HEK293 (cell line): Measurements from ENCODE around the gene SMAD9.

Experiments used
- CTCF ChIA-PET: fragments of 350-600 bp; formaldehyde crosslinking; extraction: SDS; loops from one replicate; lab custom pipeline; 2021; ENCODE audit warnings: antibody characterized with exemption; lab: Yijun Ruan, JAX
- POLR2A ChIA-PET: fragments of 300-600 bp; formaldehyde crosslinking; extraction: SDS; loops from one replicate; lab custom pipeline; 2020; ENCODE audit warnings: antibody characterized with exemption, inconsistent platforms; lab: Yijun Ruan, JAX
- H3K27ac ChIP-seq: fragments of 200-500 bp; sonication (Bioruptor generic); 2 replicates; pipeline ENCODE4 v1.5.1; 2014; ENCODE audit warnings: low read depth, low read length, control low read depth, inconsistent platforms; ENCODE audit errors: extremely low read depth
- H3K36me3 ChIP-seq, 2 experiments: fragments of 200-500 bp in 1 of 2; sonication (Bioruptor generic) in 1 of 2; 1 replicate in 1 of 2; 2 replicates in 1 of 2; pipeline ENCODE4 v1.5.1; 2014 to 2017; ENCODE audit warnings: inconsistent platforms in 2 of 2, low read length in 2 of 2; ENCODE audit not compliant: control insufficient read depth in 2 of 2, insufficient read depth in 1 of 2
- H3K4me1 ChIP-seq: fragments of 200-500 bp; sonication (Bioruptor generic); 2 replicates; pipeline ENCODE4 v1.5.1; 2014; ENCODE audit warnings: mild to moderate bottlenecking, low read length, inconsistent platforms; ENCODE audit not compliant: control insufficient read depth, insufficient read depth
- H3K4me3 ChIP-seq: 2 replicates; pipeline ENCODE4 v1.5.1; 2011; ENCODE audit warnings: low read depth, mild to moderate bottlenecking, control low read depth, low read length, moderate library complexity
- H3K9me3 ChIP-seq: fragments of 200-500 bp; sonication (Bioruptor generic); 2 replicates; pipeline ENCODE4 v1.5.1; 2014; ENCODE audit warnings: low read depth, low read length, inconsistent platforms; ENCODE audit not compliant: control insufficient read depth, insufficient read depth
- ATF2 ChIP-seq: fragments of 450-650 bp; formaldehyde crosslinking; IDR thresholded peaks from 2 replicates; pipeline ENCODE4 v1.5.1; 2016; ENCODE audit warnings: missing biosample characterization, missing genetic modification characterization, low read depth
- FEZF1 ChIP-seq: fragments of 450-650 bp; formaldehyde crosslinking; IDR thresholded peaks from 2 replicates; pipeline ENCODE4 v1.5.1; 2016; ENCODE audit warnings: missing biosample characterization, missing genetic modification characterization
- HOXC10 ChIP-seq: sonication (generic); formaldehyde crosslinking; IDR thresholded peaks from 2 replicates; pipeline ENCODE4 v1.8.1; 2023; ENCODE audit warnings: mild to moderate bottlenecking, missing genetic modification reagents
- OSR2 ChIP-seq: fragments of 450-650 bp; formaldehyde crosslinking; IDR thresholded peaks from 2 replicates; pipeline ENCODE4 v1.5.1; 2016; ENCODE audit warnings: missing biosample characterization, missing genetic modification characterization
- SP7 ChIP-seq: fragments of 450-650 bp; formaldehyde crosslinking; IDR thresholded peaks from 2 replicates; pipeline ENCODE4 v1.5.1; 2016; ENCODE audit warnings: missing biosample characterization, missing genetic modification characterization
- TSHZ1 ChIP-seq: fragments of 450-650 bp; formaldehyde crosslinking; IDR thresholded peaks from 2 replicates; pipeline ENCODE4 v1.5.1; 2016; ENCODE audit warnings: missing biosample characterization, missing genetic modification characterization, borderline replicate concordance
- ZBTB1 ChIP-seq: fragments of 450-650 bp; formaldehyde crosslinking; IDR thresholded peaks from 2 replicates; pipeline ENCODE4 v1.5.1; 2016; ENCODE audit warnings: missing biosample characterization, missing genetic modification characterization
- ZIC2 ChIP-seq: fragments of 450-650 bp; formaldehyde crosslinking; IDR thresholded peaks from 2 replicates; pipeline ENCODE4 v1.5.1; 2016; ENCODE audit warnings: missing biosample characterization, missing genetic modification characterization
- ZNF10 ChIP-seq: fragments of 450-650 bp; formaldehyde crosslinking; IDR thresholded peaks from 2 replicates; pipeline ENCODE4 v1.5.1; 2017; ENCODE audit warnings: missing biosample characterization, missing genetic modification characterization
- ZNF23 ChIP-seq: fragments of 450-650 bp; formaldehyde crosslinking; IDR thresholded peaks from 2 replicates; pipeline ENCODE4 v1.5.1; 2016; ENCODE audit warnings: missing biosample characterization, missing genetic modification characterization, borderline replicate concordance
- ZNF274 ChIP-seq, 2 experiments: fragments of 200-500 bp in 1 of 2; fragments of 450-650 bp in 1 of 2; sonication (Bioruptor generic) in 1 of 2; formaldehyde crosslinking in 1 of 2; IDR thresholded peaks; 2 replicates each; pipeline versions ENCODE4 v1.5.1 to v1.6.1; 2014 to 2016; ENCODE audit warnings: borderline replicate concordance in 1 of 2, inconsistent platforms in 1 of 2, low read length in 1 of 2, missing biosample characterization in 1 of 2, missing genetic modification characterization in 1 of 2
- ZNF292 ChIP-seq: fragments of 450-650 bp; formaldehyde crosslinking; IDR thresholded peaks from 2 replicates; pipeline ENCODE4 v1.5.1; 2016; ENCODE audit warnings: low read depth, missing biosample characterization, missing genetic modification characterization, borderline replicate concordance
- ZNF335 ChIP-seq: fragments of 450-650 bp; formaldehyde crosslinking; conservative IDR thresholded peaks from 2 replicates; pipeline ENCODE4 v1.5.1; 2016; ENCODE audit warnings: missing biosample characterization, missing genetic modification characterization
- ZNF391 ChIP-seq: fragments of 450-650 bp; formaldehyde crosslinking; IDR thresholded peaks from 2 replicates; pipeline ENCODE4 v1.5.1; 2016; ENCODE audit warnings: low read depth, missing biosample characterization, missing genetic modification characterization, borderline replicate concordance
- ZNF596 ChIP-seq: fragments of 450-650 bp; IDR thresholded peaks from 2 replicates; pipeline ENCODE4 v1.5.0; 2018; ENCODE audit warnings: missing biosample characterization, mild to moderate bottlenecking, missing genetic modification characterization, moderate library complexity

Gene SMAD9

DNA sequence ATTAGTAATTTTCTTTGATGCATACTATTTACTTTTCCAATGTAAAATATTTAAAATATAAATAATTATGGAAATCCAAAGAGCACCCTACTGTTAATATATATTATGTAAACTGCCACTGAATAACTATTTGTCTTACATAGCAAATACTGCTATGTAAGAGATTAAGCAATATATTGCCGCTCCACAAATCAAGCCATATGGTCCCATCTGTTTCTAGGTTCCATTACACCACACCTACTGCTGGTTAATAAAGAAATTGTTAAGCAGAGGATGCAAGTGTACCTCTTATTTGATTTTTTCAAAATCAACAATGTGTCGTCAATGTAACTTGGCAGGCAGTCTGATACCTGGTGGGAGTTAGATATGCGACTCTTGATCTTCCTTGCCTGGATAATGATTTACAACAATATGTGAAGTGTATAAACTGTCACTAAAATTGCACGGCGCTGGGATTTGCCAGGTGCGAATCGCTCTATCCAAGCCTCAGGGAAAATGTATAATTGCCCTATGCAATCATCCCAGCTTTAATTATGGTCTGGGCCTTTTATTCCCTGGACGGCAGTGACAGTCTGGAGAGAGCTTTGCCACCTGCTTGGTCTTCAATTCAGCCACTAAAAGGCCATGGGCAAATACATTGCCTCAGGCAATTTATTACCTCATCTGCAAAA lies 16.0 kb downstream of the SMAD9 start:
- ChIA-PET POLR2A (no interaction called here), CTCF (interaction anchor here (1.2 kb wide), 1 partner anchor 450 kb away, joined by 4 read pairs; no protein-coding TSS in a partner anchor)
- Histone ChIP-seq H3K27ac (no peak overlapping the region), H3K4me1 (peaks cover 4% of the 10 kb centered on the region; the same call in 1 of the 2 replicates), H3K4me3 (no peak overlapping the region), H3K36me3 (no peaks in the 10 kb centered on the region; a peak in 1 of 3 replicates)
- peak; percentile 32; the same call in 1 of the 2 replicates for TF ChIP-seq OSR2 (tag by site-specific recombination)
- TF ChIP-seq ZNF292 (tag by site-specific recombination), result no peak
- no peak for TF ChIP-seq ATF2
- peak; percentile 45; the same call in 1 of the 2 replicates for TF ChIP-seq ZIC2
- TF ChIP-seq ZNF391 (tag by site-specific recombination), result no peak
- TF ChIP-seq SP7 (tag by site-specific recombination), result peak; percentile 66; the same call in 1 of the 2 replicates
- 0 out of 2 replicates have a peak, but pooled peaks have one; percentile 12 for TF ChIP-seq ZNF596 (tag by site-specific recombination)
- TF ChIP-seq FEZF1 (tag by site-specific recombination), result peak; percentile 81
- TF ChIP-seq, all 188 proteins: peak for 5
- no peaks in the 10 kb centered on the region for H3K9me3 ChIP-seq

- no peak overlapping the region for H3K27ac ChIP-seq
- H3K36me3 ChIP-seq, result no peaks in the 10 kb centered on the region
- POLR2A ChIA-PET, result no interaction called here
- H3K9me3 ChIP-seq, result no peaks in the 10 kb centered on the region
- TF ChIP-seq TSHZ1, result no peak
- no peak for TF ChIP-seq ZNF335 (tag by site-specific recombination)
- TF ChIP-seq, all 188 proteins: peak for 0
- CTCF ChIA-PET, result no interaction called here
- H3K4me1 ChIP-seq, result no peaks in the 10 kb centered on the region
- H3K4me3 ChIP-seq, result no peak overlapping the region
Observed at GRCh38 chr13:36897054-36897616, 22.9 kb downstream of the SMAD9 start.

- Histone ChIP-seq H3K4me1 (peaks cover 2% of the 10 kb centered on the region; the same call in 1 of the 2 replicates), H3K27ac (no peak overlapping the region), H3K4me3 (no peak overlapping the region), H3K9me3 (no peaks in the 10 kb centered on the region), H3K36me3 (no peaks in the 10 kb centered on the region)
- TF ChIP-seq ZIC2 (no peak), ZNF274 (IDR thresholded peaks at IDR 0.05; ENCODE audit: low read length) (no peak), ZNF274 (tag by site-specific recombination; IDR thresholded peaks at IDR 0.05; ENCODE audit: borderline replicate concordance) (no peak), ZBTB1 (no peak), ZNF10 (tag by site-specific recombination) (no peak), ZNF23 (tag by site-specific recombination) (no peak), HOXC10 (CRISPR knock-in tag) (no peak)
- CTCF ChIA-PET, result no interaction called here
- POLR2A ChIA-PET, result no interaction called here
Observed at GRCh38 chr13:36891752-36892151, 28.3 kb downstream of the SMAD9 start.
